Fibroblast of the aortic adventitia (primary cell): ENCODE data around the gene OGDH. TPM values are rescaled to one million over a fixed set of nuclear protein-coding genes. Genes with fewer than 3 reads are reported as not detected.
"Not testable (repeated sequence)": the region's sequence is repeated elsewhere in the genome, so short reads cannot be mapped to it uniquely, and the experiment has no call there.

Experiments
- DNase-seq: peaks from one replicate; pipeline ENCODE4 v3.0.0-alpha.2; 2010; ENCODE audit warnings: low read depth
- H3K4me3 ChIP-seq: 2 replicates; pipeline ENCODE4 v1.5.1; 2011; ENCODE audit warnings: low read depth, mild to moderate bottlenecking, control low read depth, low read length, moderate library complexity
- total RNA-seq: library from RNA; depleted of rRNA; stranded (reverse); fragments of >200 nt; gene quantifications from 2 replicates; pipeline ENCODE4 v1.2.3, GENCODE V29; 2012; ENCODE audit warnings: low replicate concordance
- TF ChIP-seq, protein P1 (sequence below): IDR thresholded peaks from 2 replicates; pipeline ENCODE4 v1.5.1; 2011; ENCODE audit warnings: mild to moderate bottlenecking, low read length, control low read depth, inconsistent platforms; ENCODE audit not compliant: insufficient read depth

OGDH gene
- total RNA-seq, 1 donor, result 85.6 TPM

DNA sequence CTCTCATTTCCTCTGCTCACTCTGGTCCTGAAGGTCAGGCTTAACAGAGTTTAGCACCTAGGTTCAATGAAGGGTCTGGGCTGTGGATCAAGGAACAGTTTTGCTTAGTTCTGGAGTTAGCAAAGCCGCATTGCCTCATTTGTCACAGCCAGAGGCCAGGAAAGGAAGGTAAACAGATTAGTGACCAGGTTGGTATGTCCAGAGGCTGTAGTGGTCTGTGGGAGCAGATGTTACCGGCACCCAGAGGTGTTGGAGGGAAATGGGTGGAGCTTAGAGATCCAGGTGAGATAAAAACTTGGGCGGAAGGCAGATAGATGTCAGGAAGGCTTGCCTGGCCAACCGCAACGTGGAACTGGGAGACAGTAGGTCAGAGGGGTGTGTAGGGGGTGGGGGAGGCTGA, 105.6 kb downstream of the OGDH start:
- TF ChIP-seq, protein P1, sequence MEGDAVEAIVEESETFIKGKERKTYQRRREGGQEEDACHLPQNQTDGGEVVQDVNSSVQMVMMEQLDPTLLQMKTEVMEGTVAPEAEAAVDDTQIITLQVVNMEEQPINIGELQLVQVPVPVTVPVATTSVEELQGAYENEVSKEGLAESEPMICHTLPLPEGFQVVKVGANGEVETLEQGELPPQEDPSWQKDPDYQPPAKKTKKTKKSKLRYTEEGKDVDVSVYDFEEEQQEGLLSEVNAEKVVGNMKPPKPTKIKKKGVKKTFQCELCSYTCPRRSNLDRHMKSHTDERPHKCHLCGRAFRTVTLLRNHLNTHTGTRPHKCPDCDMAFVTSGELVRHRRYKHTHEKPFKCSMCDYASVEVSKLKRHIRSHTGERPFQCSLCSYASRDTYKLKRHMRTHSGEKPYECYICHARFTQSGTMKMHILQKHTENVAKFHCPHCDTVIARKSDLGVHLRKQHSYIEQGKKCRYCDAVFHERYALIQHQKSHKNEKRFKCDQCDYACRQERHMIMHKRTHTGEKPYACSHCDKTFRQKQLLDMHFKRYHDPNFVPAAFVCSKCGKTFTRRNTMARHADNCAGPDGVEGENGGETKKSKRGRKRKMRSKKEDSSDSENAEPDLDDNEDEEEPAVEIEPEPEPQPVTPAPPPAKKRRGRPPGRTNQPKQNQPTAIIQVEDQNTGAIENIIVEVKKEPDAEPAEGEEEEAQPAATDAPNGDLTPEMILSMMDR, result no peak
- H3K4me3 ChIP-seq, result no peak overlapping the region
- no peak for DNase-seq

DNA sequence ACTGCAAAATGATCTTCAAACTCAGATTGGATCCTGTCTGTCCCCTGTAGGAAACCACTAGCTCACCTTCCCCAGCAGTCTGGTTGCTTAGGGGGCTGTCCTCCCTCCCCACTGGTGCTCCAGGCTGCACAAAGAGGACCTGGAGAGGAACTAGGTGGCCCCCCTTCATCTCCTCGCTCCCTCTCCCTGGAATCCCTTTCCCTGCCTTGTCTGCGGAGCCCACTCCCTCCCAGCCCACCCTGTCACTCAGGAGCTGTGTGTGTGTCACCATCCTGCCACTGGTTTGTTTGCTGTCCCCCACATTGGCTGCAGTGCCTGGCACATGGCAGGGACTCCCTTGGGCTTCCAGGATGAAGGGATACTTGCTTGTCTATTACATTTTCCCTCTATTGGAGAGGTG, 106.7 kb downstream of the OGDH start:
- TF ChIP-seq, protein P1, result no peak
- DNase-seq, result no peak
- H3K4me3 ChIP-seq, result no peak overlapping the region

DNA sequence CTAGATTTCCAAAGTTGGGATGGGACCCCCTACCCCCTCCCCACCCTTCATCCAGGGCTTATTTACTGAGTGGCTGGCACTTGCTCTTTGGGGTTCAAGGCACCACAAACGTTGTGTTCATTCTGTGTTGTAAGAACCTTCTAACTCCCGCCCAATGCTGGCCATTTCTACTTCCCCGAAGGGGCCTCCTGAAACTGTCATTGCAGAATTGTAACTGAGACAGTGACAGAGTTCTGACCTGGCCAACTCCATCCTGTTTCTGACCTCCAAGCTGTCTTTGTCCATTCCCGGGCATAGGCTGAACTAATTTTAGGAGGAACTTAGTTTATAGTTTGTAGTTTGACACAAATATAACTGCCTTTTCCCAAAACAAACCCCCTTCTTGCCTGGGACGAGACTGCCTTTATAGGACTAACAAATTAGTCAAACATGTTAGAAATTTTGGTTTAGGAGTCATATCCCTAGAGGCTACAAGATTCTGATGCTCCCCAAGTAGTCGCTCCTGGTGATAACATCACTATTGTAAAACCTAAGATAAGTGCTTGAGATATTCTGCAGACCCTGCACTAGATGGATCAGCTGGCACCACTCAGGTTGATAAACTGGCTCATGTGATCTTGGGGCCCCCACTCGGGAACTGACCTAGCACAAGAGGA, 107.4 kb downstream of the OGDH start:
- peak; percentile 34 for DNase-seq
- TF ChIP-seq, protein P1, result no peak
- H3K4me3 ChIP-seq, result no peak overlapping the region

DNA sequence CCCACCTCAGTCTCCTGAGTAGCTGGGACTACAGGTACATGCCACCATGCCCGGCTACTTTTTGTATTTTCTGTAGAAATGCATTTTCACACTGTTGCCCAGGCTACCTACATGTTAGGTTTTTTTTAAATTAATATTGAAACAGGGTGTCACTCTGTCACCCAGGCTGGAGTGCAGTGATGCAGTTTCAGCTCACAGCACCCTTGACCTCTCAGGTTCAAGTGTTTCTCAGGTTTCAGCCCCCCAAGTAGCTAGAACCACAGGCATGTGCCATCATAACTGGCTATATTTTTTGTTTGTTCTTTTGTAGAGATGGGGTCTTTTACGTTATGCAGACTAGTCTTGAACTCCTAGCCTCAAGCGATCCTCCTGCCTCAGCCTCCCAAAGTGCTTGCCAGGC, 109.8 kb downstream of the OGDH start:
- TF ChIP-seq, protein P1, result no peak
- DNase-seq, result no peak
- H3K4me3 ChIP-seq, result no peak overlapping the region

DNA sequence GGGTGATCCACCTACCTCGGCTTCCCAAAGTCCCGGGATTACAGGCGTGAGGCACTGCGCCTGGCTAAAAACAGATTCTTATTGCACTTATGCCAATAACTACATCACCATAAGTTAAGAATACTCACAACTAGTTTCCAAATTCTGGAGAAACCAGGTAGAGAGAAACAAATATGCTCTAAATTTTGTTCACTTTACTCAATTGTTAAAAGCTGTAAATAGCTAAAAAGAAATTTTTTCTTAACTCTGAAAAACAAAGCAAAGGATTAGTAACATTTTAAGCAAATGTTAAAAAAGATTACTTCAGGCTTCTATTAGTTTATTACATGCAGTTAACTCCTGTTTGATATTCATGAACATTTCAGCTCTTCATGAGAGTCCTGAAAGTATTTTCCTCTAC, 113.9 kb downstream of the OGDH start:
- H3K4me3 ChIP-seq, result no peak overlapping the region
- TF ChIP-seq, protein P1, result no peak
- DNase-seq, result no peak

DNA sequence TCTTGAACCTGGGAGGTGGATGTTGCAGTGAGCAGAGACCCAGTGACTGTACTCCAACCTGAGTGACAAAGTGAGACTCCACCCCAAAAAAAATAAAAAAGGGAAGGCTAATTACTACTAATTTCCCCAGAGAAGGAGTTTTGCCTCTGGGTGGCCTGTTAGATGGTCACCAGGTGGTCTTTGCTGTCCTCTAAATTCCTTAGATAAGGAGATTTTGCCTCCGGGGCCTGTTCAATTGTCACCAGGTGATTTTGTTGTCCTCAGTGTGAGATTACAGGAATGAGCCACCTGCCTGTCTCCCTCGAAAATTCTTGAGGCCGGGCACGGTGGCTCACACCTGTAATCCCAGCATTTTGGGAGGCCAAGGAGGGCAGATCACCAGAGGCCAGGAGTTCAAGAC, 117.8 kb downstream of the OGDH start:
- no peak for DNase-seq
- TF ChIP-seq, protein P1, result no peak
- H3K4me3 ChIP-seq, result no peak overlapping the region

DNA sequence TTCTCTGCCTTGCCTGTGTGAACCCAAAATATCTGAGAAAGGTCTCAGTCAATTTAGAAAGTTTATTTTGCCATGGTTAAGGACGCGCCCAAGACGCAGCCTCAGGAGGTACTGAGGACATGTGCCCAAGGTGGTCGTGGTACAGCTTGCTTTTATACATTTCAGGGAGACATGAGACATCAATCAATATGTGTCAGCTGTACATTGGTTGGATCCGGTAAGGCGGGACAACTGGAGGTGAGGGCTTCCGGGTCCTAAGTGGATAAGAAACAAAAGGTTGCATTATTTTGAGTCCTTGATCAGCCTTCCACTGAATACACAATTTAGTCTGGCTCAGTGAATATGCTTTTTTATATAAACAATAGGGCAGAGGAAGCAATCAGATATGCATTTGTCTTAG, 119.8 kb downstream of the OGDH start:
- not testable (repeated sequence) for H3K4me3 ChIP-seq, DNase-seq
